RPMI7951 (cell line): ENCODE data around the gene MRGPRE. TPM values are rescaled to one million over a fixed set of nuclear protein-coding genes. Genes with fewer than 3 reads are reported as not detected.
"Not testable (repeated sequence)": the region's sequence is repeated elsewhere in the genome, so short reads cannot be mapped to it uniquely, and the experiment has no call there.

Experiments
- DNase-seq: peaks from one replicate; pipeline ENCODE4 v3.0.0-alpha.2; 2012; ENCODE audit warnings: low read depth
- total RNA-seq: library from RNA; depleted of rRNA; stranded (reverse); fragments of >200 nt; shearing (Covaris generic); gene quantifications from 2 replicates; pipeline ENCODE4 v1.2.3, GENCODE V29; 2014; rRNA removed

MRGPRE gene, protein sequence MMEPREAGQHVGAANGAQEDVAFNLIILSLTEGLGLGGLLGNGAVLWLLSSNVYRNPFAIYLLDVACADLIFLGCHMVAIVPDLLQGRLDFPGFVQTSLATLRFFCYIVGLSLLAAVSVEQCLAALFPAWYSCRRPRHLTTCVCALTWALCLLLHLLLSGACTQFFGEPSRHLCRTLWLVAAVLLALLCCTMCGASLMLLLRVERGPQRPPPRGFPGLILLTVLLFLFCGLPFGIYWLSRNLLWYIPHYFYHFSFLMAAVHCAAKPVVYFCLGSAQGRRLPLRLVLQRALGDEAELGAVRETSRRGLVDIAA
- not detected in 2 replicates for total RNA-seq

DNA sequence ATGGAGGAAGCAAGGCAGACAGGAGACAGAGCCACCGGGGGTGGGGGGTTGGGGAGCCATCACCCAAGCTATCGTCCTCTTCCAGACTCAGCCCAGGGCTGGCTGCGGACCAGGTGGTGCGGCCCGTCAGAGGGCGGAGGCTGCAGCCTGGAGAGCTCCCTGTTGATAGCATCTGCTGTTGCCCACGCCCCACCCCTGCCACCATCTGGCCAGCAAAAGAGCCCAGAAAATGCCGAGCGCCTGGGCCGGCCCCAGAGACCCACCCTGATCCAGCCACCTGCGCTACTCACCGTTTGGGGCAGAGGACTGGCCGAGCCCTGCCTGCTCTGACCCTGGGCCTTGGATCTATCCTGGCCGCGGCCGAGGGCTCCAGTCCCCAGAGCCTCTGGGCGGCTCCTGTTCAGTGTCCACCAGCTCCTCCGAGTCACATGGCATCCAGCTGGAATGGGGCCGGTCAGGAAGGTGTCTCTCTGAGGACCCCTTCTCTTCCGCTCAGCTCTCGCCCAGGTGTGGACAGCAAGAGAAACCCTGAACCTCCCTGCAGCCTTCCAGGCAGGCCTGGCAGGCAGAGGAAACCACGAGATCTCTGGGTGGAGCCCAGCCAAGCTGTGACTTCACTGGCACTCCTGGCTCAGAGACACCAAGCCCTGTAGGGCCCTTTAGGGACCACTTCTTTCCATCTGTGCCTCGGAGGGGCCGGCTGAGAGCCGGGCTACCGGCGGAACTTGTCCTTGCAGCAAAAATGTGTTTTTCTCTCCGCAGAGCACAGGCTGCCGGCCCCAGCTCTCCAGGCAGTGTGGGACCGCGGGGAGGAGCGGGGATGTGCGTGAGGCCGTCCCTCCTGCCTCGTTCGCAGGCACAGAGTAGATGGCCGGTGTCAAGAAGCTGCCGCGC, at the start of gene MRGPRE:
Gene MRGPRE, minus strand, starts transcription at position 567 of the 894 bp plus-strand sequence. CDS start 3,618 bp downstream, outside the sequence.
- no peak for DNase-seq

DNA sequence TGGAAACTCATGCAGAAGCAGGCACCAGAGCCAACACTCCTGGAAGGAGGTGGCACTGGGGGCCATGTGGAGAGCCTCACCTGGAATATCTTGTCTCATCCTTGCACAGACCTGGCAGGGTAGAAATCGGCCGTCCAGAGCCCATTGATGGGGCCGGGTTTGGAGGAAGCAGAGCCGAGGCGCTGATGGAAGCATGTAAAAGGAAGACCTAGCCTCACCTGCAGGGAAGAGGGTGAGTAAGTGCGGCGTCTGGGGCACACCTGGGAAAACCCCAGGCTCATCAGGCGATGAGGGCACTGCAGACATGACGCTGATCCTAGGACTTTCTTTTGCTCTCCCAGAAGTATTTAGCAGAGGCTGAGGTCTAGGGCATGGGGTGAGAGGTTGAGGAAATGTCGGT, 48.9 kb upstream of the MRGPRE start:
- not testable (repeated sequence) for DNase-seq

DNA sequence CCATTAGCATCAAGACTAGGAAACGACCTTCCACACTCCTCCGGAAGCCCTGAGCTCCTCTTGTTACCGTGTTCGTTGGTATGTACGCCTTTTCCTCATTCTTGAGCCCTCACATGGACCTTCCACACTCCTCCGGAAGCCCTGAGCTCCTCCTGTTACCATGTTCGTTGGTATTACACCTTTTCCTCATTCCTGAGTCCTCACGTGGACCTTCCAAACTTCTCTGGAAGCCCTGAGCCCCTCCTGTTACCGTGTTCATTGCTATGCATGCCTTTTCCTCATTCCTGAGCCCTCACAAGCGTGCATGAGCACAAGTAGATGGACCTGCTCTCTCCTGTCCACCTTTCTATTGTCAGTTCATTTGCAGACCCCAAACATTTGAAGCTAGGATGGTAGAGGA, 48.4 kb upstream of the MRGPRE start:
- DNase-seq, result not testable (repeated sequence)

DNA sequence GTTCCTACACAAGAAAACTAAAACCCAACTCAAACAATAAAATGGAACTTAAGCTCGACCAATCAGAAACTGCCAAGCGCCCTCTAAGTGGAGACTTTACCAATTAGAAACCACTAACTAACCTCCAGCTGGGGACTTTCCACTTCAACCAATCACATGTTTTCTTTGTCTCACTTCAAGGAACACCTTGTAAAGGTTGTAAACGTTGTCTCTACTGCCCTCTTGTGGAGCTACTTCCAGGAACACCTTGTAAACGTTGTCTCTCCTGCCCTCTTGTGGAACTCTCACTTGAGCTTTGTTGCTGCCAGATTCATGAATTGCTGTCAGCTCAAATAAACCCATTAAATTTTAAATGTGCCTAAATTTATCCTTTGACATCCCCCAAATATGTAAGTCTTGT, 46.7 kb upstream of the MRGPRE start:
- DNase-seq, result not testable (repeated sequence)

DNA sequence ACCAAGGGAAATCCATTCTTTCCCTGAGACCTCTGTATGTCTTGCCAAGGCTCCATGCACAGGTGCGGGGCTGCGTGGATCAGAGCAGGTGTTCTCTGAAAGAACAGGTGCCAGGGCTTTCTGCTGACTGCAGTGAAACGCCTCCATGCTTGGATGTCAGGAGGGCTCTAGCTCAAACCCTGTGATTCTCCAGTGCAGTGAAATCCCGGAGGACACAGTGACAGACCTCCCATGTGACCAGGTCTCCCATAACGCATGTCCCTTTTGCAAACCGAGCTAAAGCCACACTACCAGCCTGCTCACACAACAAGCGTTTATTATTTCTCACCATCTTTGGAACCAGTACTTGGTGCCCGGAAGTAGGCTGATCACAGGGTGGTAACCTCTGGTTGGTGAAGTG, 41.4 kb upstream of the MRGPRE start:
- not testable (repeated sequence) for DNase-seq

DNA sequence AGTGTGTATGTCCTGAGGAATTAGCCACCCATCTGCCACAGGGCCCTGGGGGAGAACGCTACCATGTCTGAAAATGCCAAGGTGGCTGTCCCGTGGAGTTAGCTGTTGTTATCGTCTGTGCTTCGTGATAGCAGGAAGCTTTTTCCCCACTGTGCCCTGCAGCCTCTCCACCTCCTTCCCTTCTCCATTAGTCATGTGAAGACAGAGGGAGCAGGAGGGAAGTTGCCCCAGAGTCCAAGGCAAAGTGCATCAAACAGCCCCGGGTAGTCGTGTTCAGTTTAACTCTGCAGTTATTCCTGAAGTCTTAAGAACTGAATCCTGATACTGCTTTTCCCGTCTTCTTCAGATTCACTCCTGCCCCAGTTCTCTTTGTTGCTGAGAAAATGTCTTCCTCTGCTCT, 30.3 kb upstream of the MRGPRE start:
- not testable (repeated sequence) for DNase-seq

DNA sequence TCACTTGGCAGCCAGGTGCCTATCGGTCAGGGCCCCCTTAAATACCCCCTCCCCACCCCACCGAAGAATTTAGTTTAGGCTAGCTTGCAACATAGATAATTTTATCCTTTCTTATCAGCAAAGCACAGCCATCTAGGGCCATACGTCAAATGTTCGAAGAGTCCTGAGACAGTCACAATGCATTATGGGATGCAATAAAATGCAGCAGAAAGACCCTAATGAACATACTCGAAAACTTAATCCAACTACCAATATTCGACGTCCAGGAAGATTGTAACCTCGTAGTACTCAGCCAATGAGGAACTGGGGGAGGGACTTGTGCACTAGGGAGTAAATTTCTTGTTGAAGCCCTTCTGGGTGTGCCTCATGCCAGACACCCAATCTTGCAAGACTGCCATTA, 29.6 kb upstream of the MRGPRE start:
- not testable (repeated sequence) for DNase-seq

DNA sequence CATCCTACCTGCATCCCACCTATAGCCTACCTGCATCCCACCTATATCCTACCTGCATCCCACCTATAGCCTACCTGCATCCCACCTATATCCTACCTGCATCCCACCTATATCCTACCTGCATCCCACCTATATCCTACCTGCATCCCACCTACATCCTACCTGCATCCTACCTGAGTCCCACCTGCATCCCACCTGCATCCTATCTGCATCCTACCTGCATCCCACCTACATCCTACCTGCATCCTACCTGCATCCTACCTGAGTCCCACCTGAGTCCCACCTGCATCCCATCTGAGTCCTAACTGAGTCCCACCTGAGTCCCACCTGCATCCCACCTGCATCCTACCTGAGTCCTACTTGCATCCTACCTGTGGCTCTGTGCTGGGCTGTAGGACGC, 25.3 kb upstream of the MRGPRE start:
- not testable (repeated sequence) for DNase-seq

DNA sequence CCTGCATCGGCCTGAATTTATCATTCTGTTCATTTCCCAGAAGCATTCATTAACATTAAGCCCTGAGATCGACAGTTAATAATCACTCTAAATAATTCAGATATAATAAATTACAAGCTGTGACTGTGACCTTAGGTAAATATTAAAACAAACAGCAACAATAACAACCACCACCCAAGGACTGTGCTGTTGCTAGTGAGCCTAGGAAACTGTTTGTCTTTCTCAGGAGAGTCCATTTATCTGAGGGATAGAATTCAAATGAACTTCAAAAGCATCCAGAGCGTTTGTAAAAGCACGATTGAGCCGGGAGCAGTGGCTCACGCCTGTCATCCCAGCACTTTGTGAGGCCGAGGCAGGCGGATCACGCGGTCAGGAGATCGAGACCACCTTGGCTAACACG, 23.0 kb upstream of the MRGPRE start:
- not testable (repeated sequence) for DNase-seq

DNA sequence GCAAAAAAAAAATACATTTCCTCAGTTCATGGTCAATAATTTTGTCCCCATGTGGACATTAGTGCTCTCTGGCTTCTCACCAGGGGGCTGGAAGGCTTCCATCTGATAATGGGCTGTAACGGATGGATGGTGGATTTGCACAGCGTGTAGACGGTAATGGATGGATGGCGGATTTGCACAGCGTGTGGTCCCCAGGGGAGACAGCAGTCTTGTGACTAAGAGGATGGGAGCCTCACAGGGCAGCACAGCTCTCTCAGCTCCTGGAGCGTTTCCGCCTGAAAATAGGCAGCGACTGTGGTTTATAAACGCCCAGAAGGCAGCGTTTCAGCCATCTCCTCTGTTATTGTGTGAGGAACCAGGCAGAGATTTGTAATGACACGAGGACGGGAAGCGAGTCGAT, 22.6 kb upstream of the MRGPRE start:
- not testable (repeated sequence) for DNase-seq

DNA sequence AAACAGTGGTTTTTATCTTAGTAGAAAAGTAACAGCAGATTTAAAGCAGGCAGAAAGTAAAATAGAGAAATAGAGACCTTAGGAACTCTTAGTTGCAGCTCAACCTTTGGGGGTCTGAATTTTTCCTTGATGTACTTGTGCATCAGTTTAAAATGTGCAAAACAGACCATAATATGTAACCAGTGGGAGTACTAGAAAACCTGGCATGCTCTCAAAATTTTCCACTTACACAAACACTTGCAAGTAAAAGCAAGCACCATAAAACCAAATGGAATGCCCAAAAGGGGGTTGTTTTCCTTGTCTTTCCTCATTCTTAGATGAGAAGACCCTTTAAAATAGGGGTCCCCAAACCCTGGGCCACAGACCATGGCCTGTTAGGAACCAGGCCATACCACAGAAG, 12.9 kb upstream of the MRGPRE start:
- no peak for DNase-seq

DNA sequence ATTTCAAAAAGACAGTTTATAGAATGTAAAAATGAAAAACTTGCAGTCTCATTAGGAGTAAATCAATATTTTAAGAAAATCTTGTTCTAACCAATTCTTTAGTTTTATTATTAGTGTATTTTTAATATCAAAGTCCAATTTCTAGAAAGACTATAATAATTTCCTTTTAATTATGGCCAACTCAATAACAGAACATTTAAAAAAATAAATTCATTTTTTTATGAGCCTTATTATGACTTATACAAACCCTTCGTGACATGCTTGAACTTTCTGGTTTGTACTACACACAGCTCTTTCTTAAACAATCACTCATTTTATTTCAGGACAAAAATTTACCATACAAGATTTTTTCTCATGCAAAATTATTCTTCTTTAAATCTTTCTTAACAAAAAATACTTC, 11.7 kb upstream of the MRGPRE start:
- DNase-seq, result no peak

DNA sequence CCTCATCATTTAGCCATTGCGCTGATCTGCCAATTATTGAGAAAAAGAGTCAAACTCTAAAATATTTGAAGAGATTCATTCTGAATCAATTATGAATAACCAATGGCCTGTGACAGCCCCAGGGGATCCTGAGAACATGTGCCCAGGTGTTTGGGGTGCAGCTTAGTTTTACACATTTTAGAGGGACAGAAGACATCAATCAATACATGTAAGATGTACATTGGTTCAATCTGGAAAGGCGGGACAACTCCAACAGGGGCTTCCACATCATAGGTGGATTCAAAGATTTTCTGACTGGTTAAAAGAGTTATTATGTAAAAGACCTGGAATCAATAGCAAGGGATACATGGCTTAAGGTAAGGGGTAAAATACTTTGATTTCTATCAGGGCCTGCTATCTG, 4.9 kb upstream of the MRGPRE start:
- DNase-seq, result no peak

DNA sequence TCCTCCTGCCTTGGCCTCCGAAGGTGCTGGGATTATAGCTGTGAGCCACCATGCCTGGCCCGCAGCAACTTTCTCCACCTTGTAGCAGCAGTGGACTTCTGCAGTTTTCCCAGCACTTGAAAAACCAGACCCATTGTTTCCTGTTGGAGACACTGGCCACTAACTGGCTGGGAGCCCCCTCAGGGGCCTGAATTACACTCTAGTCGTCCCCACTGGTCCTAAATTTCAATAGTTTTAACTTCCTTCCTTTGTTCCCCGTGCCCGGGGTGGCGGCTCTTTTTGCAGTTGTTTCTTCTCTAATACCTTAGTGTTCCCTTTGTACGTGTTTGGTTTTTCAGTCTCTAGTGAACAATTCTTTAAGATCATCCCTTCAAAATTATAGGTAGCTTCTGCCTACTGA, 2.6 kb upstream of the MRGPRE start:
- DNase-seq, result no peak

DNA sequence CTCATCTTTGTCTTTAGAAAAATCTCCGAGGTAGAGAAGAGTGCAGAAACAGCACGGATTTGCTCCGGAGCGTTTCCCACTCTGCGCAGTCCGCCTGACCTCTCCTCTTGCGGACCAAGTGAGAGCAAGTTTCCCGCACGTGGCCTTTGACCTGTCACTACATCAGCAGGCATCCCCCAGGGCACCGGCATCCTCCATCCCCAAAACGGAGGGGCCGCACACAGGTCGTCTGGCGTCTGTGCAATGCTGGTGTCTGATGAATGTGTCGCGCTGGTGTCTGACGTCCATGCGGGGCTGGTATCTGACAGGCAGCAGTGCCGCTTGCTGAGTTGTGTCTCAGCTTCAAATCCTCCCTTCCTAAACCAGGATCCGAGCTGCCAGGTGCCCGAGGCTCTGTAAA, 739 bp upstream of the MRGPRE start:
- no peak for DNase-seq

DNA sequence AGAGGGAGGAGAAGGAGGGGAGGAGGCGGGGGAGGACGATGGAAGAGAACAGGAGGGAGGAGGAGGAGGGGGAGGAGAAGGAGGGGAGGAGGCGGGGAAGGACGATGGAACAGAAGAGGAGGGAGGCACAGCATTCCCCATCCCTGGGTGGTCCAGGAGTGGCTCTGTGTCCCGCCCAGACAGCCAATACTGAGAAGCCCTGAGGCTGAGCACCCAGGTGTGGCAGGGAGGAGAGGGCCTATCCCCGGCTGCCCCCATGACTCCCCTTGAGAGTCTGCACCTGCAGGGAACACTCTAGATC, 717 bp downstream of the MRGPRE start:
- DNase-seq, result no peak

DNA sequence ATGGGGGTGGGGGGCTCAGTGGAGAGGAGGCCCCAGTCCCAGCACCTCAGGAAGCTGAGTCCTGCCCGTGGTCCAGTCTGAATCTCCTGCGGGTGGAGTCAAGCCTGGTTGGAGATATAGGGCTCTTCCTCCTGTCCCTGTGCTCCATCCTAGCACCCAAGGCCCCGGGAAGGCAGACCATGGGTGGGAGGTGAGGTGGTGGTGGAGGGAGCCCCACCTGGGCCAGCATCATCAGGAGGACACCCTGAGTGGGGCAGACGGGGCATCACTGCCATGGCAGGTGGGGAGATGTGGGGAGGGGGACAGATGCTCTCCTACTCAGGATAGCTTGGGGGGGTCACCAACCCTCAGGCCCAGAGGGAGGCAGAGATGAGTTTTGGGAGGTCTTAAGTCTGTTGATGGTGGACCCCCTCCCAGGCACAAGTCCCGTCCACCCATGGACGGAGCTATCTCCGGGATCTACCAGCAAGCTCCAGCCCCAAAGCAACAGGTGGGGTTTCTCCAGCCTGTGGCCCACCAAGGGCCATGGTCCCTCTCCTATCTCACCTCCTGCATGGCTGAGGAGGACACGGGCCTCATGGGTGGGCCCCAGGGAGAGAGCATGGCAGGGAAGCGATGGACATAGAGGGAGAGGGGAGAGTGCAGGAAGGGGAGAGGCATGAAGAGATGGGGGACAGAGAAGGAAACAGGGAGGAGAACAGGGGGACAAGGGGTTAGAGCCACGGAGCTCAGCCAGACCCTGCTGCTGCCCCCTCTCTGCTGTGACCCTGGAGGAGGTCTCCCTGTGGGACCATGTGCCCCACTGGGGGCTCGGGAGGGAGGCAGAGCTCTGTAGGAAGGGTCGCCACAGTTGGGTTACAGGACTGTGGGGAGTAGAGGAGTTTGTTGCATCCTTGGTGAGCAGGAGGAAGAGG, 1.3 kb downstream of the MRGPRE start:
- DNase-seq, result no peak

DNA sequence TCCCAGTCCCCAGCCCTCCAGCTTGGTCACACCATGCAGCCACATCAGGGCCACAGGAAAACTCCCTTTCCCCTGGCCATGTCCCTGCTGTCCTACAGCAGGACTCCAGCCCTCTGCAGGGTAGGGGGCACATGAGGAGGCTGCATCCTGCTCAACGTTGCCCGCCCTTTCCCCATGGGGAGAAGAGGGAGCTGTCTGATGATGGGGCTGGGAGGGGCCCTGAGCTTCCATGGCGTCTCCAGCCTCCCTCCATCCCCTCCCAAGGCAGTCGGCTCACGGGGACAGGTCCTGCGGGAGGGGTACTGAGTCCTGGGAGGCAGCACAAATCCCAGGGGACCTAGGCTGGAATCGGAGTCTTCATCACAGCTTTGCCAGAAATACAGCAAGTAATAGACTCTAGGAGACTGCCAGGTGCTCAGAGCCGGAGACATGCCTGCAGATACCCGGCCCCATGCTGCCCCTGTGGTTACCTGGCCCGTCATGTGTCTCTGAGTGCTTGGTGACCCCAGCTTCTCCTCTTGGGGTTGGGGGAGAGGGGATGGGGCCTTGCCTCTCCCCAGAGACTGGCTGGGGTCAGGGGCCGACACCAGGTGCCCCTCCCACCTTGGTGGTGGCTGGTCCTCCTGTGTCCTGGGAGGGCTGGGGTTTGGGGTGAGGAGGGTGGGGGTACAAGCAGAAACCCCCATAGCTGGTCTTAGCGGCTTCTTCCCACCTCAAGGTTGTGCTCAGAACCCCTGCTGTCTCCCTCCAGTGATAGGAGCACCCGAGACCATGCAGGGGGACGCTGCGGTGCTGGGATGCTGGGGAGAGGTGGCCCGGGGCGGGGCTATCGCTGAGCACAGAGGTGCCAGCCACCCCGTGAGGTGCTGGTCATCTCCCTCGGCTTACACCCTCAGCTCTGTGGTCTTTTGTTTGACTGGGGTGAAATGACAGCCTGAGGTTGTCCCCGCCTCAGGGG, 2.3 kb downstream of the MRGPRE start:
- no peak for DNase-seq

DNA sequence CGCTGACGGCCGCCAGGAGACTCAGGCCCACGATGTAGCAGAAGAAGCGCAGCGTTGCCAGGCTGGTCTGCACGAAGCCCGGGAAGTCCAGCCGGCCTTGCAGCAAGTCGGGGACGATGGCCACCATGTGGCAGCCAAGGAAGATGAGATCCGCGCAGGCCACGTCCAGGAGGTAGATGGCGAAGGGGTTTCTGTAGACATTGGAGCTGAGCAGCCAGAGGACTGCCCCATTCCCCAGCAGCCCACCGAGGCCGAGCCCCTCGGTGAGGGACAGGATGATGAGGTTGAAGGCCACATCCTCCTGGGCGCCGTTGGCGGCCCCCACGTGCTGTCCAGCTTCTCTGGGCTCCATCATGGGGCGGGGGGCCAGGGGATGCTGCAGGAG, 3.8 kb downstream of the MRGPRE start:
- no peak for DNase-seq

DNA sequence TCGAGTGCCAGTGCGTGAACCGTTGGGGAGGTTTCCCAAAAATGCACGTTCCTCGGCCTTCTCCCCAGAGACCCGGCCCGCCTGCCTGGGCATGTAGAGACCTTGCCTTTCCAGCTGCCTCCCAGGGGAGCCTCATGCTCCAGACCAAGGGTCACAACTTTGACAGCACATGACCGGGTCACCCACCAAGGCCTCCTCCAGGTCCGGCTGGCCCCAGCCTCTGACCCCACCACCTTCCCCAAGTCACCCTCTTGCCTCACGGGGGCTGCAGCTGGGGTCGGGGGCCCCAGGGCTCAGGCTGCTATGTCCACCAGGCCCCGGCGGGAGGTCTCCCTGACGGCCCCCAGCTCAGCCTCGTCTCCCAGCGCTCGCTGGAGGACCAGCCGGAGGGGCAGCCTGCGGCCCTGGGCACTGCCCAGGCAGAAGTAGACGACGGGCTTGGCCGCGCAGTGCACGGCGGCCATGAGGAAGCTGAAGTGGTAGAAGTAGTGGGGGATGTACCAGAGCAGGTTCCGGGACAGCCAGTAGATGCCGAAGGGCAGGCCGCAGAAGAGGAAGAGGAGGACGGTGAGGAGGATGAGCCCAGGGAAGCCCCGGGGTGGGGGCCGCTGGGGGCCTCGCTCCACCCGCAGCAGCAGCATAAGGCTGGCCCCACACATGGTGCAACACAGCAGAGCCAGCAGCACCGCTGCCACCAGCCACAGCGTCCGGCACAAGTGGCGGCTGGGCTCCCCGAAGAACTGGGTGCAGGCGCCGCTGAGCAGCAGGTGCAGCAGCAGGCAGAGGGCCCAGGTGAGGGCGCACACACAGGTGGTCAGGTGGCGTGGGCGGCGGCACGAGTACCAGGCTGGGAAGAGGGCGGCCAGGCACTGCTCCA, 4.4 kb downstream of the MRGPRE start:
- no peak for DNase-seq
